ENCODE data around the gene PRDM16. TPM values are rescaled to one million over a fixed set of nuclear protein-coding genes. Genes with fewer than 3 reads are reported as not detected.
A peak's percentile ranks its signal among the peaks of the same experiment; 100 is the strongest.

Gene PRDM16
- polyA plus RNA-seq, 1 donor from 2014 or later, result not detected

DNA sequence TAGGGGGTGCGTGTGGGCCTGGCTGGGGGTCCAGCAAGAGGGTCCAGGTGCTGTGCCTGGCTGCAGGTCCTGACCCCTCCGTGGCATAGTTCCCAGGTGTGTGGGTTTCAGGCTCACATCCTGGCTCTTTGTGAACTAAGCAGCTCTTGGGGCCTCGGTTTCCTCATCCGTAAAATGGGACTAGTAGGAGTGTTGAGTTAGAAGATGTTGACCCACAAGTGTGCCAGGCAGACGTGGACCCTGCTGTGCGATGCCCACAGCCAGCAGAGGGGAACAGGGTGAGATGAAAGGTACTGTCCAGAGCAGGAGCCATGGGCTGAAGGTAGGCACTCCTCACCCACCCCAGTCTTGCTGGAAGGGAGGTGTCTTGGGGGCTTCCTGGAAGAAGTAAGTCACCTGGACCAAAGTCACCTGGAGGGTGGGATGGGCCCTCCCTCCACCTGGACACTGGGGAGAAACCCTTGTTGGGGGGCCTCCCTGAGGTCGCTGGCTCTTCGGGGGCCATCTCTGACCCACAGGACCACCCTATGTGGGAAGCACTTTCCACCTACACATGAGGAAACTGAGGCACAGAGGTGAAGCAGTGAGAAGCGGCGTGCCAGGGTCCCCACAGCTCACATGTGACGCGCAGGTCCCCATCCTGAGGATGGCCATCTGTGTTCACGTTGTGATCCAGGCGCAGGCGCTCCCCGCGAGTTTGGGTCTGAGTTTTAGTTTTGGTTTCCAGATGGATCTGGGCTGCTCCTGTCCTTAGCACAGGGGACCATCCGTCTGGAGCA lies 386.9 kb downstream of the PRDM16 start:
- Mint-ChIP-seq H3K36me3 (no peaks in the 10 kb centered on the region), H3K9me3 (no peaks in the 10 kb centered on the region), H3K4me1 (peaks cover 0 to 2% (median 0%) of the 10 kb centered on the region in 3 donors), H3K4me3 (peak overlapping the region; percentile 15 to 70 (median 36)), H3K27ac (no peak overlapping the region), H3K27me3 (peaks cover 10% of the 10 kb centered on the region)

DNA sequence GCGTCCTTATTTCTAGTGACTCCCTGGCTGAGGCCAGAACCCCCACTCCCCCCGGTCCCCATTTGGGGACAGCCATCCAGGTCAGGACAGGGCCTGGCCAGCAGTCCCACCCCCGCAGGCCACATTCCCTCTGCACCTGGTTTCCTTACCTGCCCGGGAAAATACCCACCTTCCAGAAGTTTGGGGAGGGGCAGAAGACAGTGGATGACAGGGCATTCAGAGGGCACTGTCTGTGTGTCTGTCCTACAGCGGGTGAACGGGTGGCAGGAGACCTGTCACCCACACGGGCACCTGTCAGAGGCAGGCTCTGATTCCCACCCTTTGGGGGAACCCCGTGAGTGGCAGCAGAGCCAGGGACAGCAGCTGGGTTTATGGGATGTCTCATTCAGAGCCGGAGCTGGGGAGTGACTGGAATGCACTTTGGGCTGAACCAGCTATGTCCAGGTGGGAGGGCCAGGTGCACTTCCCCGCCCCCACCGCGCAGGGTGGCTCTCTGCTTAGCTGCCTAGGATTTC lies 387.5 kb downstream of the PRDM16 start:
- H3K27ac Mint-ChIP-seq, result no peak overlapping the region
- H3K27me3 Mint-ChIP-seq, result peaks cover 5% of the 10 kb centered on the region
- H3K4me3 Mint-ChIP-seq, result no peak overlapping the region
- no peaks in the 10 kb centered on the region for H3K36me3 Mint-ChIP-seq
- no peaks in the 10 kb centered on the region for H3K9me3 Mint-ChIP-seq
- H3K4me1 Mint-ChIP-seq, result peaks cover 0 to 2% (median 0%) of the 10 kb centered on the region in 3 donors

DNA sequence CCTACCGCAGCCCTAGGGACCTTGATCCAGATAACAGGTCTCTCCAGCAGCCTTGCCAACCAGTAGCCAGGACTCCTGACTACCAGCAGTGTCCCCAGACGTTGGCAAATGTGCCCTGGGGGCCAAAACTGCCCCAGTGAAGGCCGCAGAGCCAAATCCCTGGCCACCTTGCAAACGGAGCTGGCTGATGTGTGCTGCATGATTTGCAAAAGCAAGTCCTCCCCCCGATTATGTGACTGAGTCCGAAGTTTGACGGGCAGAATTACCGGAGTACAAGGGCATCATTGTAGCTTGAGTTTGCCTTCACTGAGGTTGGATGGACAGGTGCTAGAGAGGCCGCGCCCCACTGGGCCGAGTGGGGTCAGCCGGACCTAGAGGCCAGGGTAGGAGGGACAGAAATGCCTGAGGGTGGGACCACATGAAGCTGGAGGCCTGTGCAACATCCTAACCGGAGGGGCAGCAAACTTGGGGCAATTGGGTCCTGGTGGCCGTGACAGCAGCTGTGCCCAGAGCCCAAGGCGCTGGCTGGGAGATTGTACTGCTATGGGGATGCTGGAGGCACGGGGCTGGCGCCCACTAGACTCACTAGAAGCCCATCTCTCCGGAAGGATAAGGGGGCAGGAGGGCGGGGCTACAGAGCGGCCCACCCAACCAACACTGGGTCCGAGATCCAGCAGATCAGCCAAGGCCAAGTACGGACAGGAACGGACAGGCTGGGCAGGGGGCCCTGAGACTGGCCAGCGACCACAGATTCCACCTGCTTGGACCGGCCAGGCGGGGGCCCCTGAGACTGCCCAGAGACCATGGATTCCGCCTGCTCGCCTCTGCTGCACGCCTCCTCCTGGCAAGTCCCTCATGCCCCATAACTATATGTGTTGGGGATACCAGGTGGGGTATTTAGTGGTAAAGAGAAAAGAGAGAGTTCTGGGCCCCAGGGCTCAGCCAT lies 388.2 kb downstream of the PRDM16 start:
- peaks cover 0 to 2% (median 0%) of the 10 kb centered on the region in 3 donors for H3K4me1 Mint-ChIP-seq
- H3K9me3 Mint-ChIP-seq, result no peaks in the 10 kb centered on the region
- peak overlapping the region in 1 of 3 donors; percentile 18 for H3K27ac Mint-ChIP-seq
- H3K36me3 Mint-ChIP-seq, result no peaks in the 10 kb centered on the region
- peaks cover 5% of the 10 kb centered on the region for H3K27me3 Mint-ChIP-seq
- H3K4me3 Mint-ChIP-seq, result no peak overlapping the region

DNA sequence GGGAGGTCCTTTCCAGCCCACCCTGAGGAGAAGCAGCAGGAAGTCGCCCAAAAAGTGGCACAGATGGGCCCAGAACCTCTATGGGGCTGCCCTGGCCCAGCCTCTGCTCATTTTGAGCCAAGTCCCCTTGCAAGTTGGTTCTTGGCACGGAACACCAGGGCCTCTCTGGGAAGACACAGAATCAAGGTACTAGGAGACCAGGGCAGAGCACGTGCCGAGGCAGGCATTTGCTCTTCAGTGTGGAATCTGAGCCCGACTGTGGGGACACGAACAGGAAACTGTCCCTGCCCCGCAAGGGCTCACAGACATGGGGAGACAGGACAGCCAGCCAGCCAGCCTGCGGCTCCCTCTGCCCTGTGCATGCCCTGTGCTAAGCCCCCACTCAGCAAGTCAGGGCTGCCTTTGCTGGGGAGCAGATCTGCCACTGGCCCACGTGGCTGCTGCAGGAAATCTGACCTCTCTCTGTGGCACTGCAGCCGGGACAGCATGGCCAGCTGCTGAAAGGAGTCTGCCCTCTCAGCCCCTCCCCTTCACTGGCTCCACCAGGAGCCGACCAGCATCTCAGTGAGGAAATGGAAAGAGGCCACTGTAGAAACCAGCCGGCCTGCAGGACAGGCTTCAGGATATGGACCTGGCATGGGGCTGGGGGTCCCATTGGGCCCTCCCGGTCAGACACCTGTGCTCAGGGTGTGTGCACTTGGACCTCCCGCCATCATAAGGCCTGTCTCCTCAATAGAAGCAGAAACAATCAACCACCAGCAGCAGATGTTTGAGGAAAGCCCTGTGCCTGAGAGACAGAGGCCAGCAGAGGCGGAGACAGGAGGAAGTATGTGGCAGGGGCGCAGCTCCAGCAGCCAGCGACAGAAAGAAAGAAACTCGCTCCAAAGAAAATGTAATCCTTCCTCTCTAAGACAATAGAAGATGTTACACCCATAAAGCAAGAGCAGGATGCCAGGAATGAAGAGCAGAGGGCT lies 389.2 kb downstream of the PRDM16 start:
- Mint-ChIP-seq H3K27ac (peak overlapping the region in 1 of 3 donors; percentile 46), H3K4me3 (no peak overlapping the region), H3K9me3 (no peaks in the 10 kb centered on the region), H3K36me3 (no peaks in the 10 kb centered on the region), H3K27me3 (peaks cover 4% of the 10 kb centered on the region), H3K4me1 (peaks cover 0 to 2% (median 0%) of the 10 kb centered on the region in 3 donors)

DNA sequence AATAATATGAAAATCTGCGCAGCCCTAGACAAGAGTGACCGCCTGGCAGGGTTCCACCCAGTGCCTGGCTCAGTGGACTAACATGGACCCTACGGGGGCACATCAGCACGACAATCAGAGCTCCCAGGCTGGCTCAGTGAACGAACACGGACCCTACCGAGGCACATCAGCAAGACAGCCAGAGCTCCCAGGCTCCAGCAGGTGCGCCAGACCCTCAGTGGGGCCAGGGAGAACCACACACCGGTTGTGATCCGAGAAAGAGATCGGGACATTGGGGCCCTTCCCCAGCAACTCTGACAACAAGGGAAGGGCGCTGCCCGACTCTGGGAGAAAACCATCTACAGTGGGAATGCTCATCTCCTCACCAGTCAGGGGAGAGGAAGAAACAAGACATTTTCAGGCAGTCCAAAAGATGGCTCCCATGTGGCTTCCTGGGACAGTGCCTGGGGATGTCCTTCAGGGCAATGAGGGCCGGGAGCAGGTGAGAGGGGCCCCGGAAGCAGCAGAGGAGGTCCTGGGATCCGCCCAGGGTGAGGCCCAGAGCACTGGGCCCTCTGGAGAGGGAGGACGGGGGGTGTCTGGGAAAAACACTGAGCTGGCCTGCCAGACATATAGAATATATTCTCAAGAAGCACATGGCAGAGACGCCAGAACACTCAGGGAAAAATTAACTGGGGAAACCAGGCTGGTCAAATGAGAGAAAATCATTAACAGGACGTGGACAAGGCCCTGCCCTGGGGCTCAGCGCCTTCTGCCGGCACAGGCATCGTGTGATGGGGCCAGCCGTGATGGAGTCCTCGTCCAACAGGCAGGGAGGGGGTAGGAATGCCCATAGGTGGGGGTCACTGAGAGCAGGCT lies 390.3 kb downstream of the PRDM16 start:
- H3K36me3 Mint-ChIP-seq, result no peaks in the 10 kb centered on the region
- no peak overlapping the region for H3K27ac Mint-ChIP-seq
- H3K4me3 Mint-ChIP-seq, result peak overlapping the region in 1 of 4 donors; percentile 57
- peaks cover 2% of the 10 kb centered on the region for H3K27me3 Mint-ChIP-seq
- H3K9me3 Mint-ChIP-seq, result no peaks in the 10 kb centered on the region
- peaks cover 0 to 2% (median 0%) of the 10 kb centered on the region in 3 donors for H3K4me1 Mint-ChIP-seq

DNA sequence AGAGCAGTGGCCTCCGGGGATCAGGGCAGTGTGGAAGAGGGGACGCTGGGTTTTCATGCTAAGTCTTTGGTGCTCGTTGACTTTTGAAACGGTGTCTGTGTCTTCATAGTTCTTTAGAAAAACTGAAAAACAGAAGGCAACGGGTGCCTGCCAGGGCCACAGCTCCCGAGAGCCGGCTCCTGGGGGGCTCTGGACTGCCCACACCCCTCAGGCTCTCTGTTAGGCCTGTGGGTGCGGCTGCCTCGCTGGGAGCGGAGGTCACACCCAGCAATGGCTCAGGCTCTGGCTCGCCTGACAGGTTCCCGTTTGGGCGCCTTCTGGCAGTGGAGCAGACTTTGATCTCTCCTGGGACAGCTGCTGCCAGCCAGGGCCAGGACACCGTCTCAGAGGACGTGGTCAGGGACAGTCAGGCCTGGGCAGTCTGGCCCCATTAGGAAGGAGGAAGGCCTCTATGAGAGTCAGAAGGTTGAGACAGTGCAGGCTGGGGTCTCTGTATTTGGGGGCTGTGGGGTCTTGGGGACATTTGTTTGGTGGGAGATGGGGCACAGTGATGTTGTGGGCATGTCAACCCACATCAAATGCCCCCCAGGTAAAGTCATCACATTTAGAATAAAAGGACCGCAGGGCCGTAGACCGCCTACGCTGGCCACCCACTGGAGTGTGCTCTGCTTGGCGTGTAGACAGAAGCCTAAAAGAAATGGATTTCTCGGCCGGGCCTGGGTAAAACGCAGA lies 391.1 kb downstream of the PRDM16 start:
- peaks cover 0 to 2% (median 0%) of the 10 kb centered on the region in 3 donors for H3K4me1 Mint-ChIP-seq
- no peak overlapping the region for H3K4me3 Mint-ChIP-seq
- no peaks in the 10 kb centered on the region for H3K9me3 Mint-ChIP-seq
- H3K27ac Mint-ChIP-seq, result peak overlapping the region in 1 of 3 donors; percentile 57
- H3K27me3 Mint-ChIP-seq, result peaks cover 2% of the 10 kb centered on the region
- H3K36me3 Mint-ChIP-seq, result no peaks in the 10 kb centered on the region

DNA sequence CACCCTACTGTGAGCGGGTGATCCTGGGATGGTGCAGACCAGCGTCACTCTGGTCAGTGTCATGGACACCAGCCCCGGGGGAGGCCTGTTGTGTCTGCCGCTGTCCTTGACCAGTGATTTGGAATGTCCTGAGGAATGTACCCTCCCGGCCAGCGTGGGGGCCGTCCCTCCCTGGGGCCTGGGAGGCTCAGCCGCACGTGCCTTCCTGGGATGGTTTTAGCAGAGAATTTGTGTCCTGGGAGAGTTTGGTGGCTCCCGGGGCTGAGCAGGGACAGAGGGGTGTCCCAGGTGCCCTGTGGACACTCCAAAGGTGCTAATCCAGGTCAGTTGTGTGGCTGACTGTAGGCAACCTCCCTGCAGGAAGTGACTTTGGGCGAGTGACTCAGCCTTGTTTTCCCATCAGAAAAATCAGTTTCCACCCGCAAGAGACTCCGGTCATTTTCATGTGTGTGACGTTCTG lies 391.7 kb downstream of the PRDM16 start:
- H3K4me1 Mint-ChIP-seq, result peaks cover 0 to 2% (median under 1%) of the 10 kb centered on the region in 3 donors
- H3K9me3 Mint-ChIP-seq, result no peaks in the 10 kb centered on the region
- H3K36me3 Mint-ChIP-seq, result no peaks in the 10 kb centered on the region
- no peak overlapping the region for H3K27ac Mint-ChIP-seq
- no peak overlapping the region for H3K4me3 Mint-ChIP-seq
- H3K27me3 Mint-ChIP-seq, result no peaks in the 10 kb centered on the region

DNA sequence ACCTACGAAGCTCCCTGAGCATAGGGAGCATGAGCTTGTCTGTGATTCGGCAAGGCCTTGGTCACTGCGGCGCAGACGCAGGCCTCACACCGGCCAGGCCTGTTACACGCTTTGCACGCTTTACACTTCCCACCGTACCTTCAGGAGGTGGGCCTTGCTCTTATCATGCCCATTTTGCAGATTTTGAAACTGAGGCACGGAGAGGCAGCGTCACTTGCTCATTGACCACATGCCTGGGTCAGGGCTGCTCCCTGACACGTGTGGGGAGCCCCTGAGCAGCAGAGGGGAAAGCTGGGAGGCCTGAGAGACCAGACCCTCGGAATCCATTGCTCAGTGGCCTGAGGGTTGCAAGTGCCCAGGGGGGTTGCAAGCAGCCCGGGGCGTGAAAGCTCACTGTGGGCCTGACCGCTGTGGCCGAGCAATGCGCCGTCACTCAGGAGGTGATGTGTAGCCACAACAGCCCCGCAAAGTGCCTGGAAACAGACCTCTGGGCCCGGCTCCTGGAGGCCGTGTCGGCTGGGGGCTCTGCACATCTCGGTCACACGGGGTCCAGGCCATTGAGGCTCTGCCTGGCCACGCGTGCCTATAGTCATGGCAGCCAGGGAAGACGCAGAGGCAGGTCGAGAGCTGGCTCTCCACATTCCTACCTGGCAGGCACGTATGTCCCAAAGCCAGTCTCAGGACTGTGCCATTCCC lies 392.4 kb downstream of the PRDM16 start:
- H3K27ac Mint-ChIP-seq, result no peak overlapping the region
- H3K4me3 Mint-ChIP-seq, result no peak overlapping the region
- H3K27me3 Mint-ChIP-seq, result no peaks in the 10 kb centered on the region
- H3K4me1 Mint-ChIP-seq, result peaks cover 0 to 5% (median 2%) of the 10 kb centered on the region in 3 donors
- H3K9me3 Mint-ChIP-seq, result no peaks in the 10 kb centered on the region
- no peaks in the 10 kb centered on the region for H3K36me3 Mint-ChIP-seq

DNA sequence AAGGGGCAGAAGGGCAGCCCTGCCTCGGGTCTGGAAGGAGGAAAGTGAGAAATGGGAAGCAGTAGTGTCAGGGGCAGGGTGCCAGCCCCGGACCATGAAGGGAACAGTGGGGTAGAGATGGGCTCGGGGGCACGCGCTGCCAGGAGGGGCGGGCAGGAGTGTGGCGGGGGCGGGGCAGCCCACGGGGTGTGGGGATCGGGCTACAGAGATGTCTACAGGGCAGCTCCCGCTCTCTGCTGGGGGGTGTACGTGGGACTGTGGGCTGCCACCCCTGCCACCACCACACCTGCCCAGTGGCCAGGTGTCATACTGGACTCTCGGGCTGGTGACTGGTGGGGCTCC lies 392.9 kb downstream of the PRDM16 start:
- Mint-ChIP-seq H3K27me3 (peaks cover 1% of the 10 kb centered on the region), H3K9me3 (no peaks in the 10 kb centered on the region), H3K4me1 (peaks cover 0 to 5% (median 2%) of the 10 kb centered on the region in 3 donors), H3K27ac (no peak overlapping the region), H3K4me3 (no peak overlapping the region), H3K36me3 (no peaks in the 10 kb centered on the region)

DNA sequence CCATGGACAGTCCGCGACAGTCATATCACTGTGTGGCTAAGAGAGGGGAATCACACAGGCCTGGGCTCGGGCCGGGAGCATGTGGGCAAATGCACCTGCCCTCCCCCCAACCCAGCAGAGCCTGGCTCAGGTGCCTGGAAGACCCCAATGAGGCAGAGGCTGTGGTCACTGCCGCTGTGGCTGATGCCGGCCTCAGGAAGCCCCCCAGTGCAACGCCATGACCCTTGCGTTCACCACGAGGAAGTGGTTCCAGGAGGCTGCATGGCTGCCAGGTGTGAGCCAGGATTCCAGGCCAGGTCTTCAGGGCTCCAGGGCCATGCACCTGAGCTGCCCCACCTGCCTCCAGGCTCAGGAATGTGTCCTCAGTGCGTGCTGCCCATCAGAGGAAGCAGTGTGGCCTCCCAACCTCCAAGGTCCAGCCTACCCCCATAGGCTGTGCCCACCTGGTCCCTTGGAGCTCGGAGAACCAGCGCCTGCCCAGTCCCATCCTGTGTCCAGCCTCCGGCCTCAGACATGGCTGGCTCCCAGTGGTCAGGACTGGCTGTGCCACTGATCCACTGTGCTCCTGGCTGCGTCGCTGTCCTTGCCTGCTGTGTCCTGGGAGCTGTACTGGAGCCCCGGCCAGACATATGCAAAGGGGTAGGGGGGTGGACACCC lies 393.5 kb downstream of the PRDM16 start:
- H3K36me3 Mint-ChIP-seq, result no peaks in the 10 kb centered on the region
- no peak overlapping the region for H3K27ac Mint-ChIP-seq
- H3K4me1 Mint-ChIP-seq, result peaks cover 0 to 5% (median 2%) of the 10 kb centered on the region in 3 donors
- no peak overlapping the region for H3K4me3 Mint-ChIP-seq
- peaks cover 2% of the 10 kb centered on the region for H3K27me3 Mint-ChIP-seq
- no peaks in the 10 kb centered on the region for H3K9me3 Mint-ChIP-seq

DNA sequence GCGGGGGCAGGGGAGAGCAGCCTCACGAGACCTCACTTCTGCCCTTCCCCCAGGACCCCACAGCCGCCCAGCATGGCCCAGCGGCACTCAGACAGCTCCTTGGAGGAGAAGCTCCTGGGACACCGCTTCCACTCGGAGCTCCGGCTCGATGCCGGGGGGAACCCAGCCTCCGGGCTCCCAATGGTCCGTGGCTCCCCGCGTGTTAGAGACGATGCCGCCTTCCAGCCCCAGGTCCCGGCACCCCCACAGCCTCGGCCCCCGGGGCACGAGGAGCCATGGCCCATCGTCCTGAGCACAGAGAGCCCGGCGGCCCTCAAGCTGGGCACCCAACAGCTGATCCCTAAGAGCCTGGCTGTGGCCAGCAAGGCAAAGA lies 394.0 kb downstream of the PRDM16 start:
- Mint-ChIP-seq H3K4me3 (no peak overlapping the region), H3K4me1 (peaks cover 0 to 5% (median 2%) of the 10 kb centered on the region in 3 donors), H3K27ac (no peak overlapping the region), H3K27me3 (peaks cover 2% of the 10 kb centered on the region), H3K36me3 (no peaks in the 10 kb centered on the region), H3K9me3 (no peaks in the 10 kb centered on the region)

DNA sequence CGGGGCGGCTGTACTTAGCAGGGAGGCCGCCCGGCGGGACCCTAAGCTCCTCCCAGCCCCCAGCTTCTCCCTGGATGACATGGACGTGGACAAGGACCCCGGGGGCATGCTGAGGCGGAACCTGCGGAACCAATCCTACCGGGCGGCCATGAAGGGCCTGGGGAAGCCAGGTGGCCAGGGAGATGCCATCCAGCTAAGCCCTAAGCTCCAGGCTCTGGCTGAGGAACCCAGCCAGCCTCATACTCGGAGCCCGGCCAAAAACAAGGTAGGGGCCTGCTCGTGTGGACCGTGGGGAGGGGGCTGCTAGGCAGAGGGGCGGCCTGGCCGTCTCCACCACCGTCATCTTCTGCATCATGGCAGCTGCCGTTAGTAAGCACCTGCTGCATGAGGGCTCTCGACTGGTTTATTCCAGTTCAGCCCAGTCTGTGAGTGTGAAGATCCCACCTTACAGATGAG lies 394.4 kb downstream of the PRDM16 start:
- peaks cover 2% of the 10 kb centered on the region for H3K27me3 Mint-ChIP-seq
- H3K9me3 Mint-ChIP-seq, result no peaks in the 10 kb centered on the region
- H3K4me3 Mint-ChIP-seq, result no peak overlapping the region
- H3K36me3 Mint-ChIP-seq, result no peaks in the 10 kb centered on the region
- peaks cover 0 to 5% (median 2%) of the 10 kb centered on the region in 3 donors for H3K4me1 Mint-ChIP-seq
- no peak overlapping the region for H3K27ac Mint-ChIP-seq

All from IgD-negative memory B cell (primary cell).